ENCODE data around the gene ZNF148. TPM values are rescaled to one million over a fixed set of nuclear protein-coding genes. Genes with fewer than 3 reads are reported as not detected.

ZNF148 gene
- total RNA-seq, 2 experiments from 2014 or later = 30.3 to 37.7 TPM

- intact Hi-C loops (cut with DNase I, micrococcal nuclease) = loop anchor here (2.0 to 10.0 kb wide), 5 partner anchors 62 to 644 kb away; partner anchors contain the start of genes OSBPL11 (in 1 of the 2) and UMPS (in 1 of the 2)
- CTCF ChIA-PET = interaction anchor here (1.1 to 1.2 kb wide), 2 partner anchors 58 to 79 kb away, joined by 3 read pairs; no protein-coding TSS in a partner anchor
- Mint-ChIP-seq H3K27me3 (no peaks in the 10 kb centered on the region), H3K9me3 (ENCODE audit: low read depth) (no peaks in the 10 kb centered on the region), H3K4me3 (peak overlapping the region; percentile 92), H3K4me1 (peaks cover 41% of the 10 kb centered on the region), H3K36me3 (ENCODE audit: low read depth) (peaks cover 7% of the 10 kb centered on the region), H3K27ac (peak overlapping the region; percentile 78)
- ATAC-seq (peak; percentile 45), DNase-seq (peak; percentile 58)
- POLR2A ChIA-PET = interaction anchor here (1.2 to 1.4 kb wide), 2 partner anchors 11 to 18 kb away, joined by 8 to 10 read pairs; no protein-coding TSS in a partner anchor
These were observed 577 bp downstream of the ZNF148 start for GRCh38 chr3:125374501-125374995.

GRCh38 chr3:125367403-125368230, 7.5 kb downstream of the ZNF148 start:
- no peak overlapping the region for H3K4me3 Mint-ChIP-seq
- intact Hi-C loops (cut with DNase I, micrococcal nuclease) = no loop called here
- no peaks in the 10 kb centered on the region for H3K27me3 Mint-ChIP-seq
- H3K36me3 Mint-ChIP-seq (ENCODE audit: low read depth) = peaks cover 17% of the 10 kb centered on the region
- no peaks in the 10 kb centered on the region for H3K9me3 Mint-ChIP-seq (ENCODE audit: low read depth)
- no peak for ATAC-seq
- POLR2A ChIA-PET = interaction anchor here (0.5 kb wide), 1 partner anchor 74 kb away, joined by 3 read pairs; no protein-coding TSS in a partner anchor
- H3K4me1 Mint-ChIP-seq = peaks cover 63% of the 10 kb centered on the region
- H3K27ac Mint-ChIP-seq = no peak overlapping the region
- DNase-seq = no peak
- CTCF ChIA-PET = interaction anchor here (1.6 kb wide), 1 partner anchor 10 kb away, joined by 5 read pairs; no protein-coding TSS in a partner anchor

DNA sequence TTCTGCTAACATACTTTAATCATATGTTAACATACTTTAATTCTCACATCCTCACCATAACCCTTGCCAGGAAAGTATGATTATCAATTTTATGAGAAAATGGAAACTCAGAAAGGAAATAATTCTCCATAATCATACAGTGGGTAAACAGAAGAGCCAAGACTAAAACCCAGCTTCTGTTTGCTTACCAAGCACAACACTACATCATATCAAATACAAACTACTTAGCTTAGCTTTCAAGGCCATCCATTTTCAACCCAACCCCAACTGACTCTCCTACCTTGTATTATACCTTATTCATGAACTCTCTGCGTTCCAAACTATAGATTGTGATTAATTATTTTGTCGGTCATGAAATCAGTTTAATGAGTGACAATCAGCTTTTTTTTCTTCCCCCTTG, 9.0 kb downstream of the ZNF148 start:
- peaks cover 15% of the 10 kb centered on the region for H3K36me3 Mint-ChIP-seq (ENCODE audit: low read depth)
- no peaks in the 10 kb centered on the region for H3K9me3 Mint-ChIP-seq (ENCODE audit: low read depth)
- no peak for ATAC-seq
- POLR2A ChIA-PET = no interaction called here
- intact Hi-C loops (cut with DNase I, micrococcal nuclease) = no loop called here
- no peak overlapping the region for H3K4me3 Mint-ChIP-seq
- H3K27me3 Mint-ChIP-seq = no peaks in the 10 kb centered on the region
- DNase-seq = no peak
- H3K4me1 Mint-ChIP-seq = peaks cover 68% of the 10 kb centered on the region
- H3K27ac Mint-ChIP-seq = no peak overlapping the region
- CTCF ChIA-PET = interaction anchor here (0.7 to 1.2 kb wide), 3 partner anchors 10 to 33 kb away, joined by 3 read pairs; no protein-coding TSS in a partner anchor

GRCh38 chr3:125359700-125360099, 15.4 kb downstream of the ZNF148 start:
- ChIA-PET CTCF (interaction anchor here (0.6 kb wide), 1 partner anchor 26 kb away, joined by 3 read pairs; no protein-coding TSS in a partner anchor), POLR2A (no interaction called here)
- intact Hi-C loops (cut with DNase I, micrococcal nuclease) = loop anchor here (5.0 kb wide), 2 partner anchors 47 to 153 kb away; no protein-coding TSS in a partner anchor
- Mint-ChIP-seq H3K4me3 (no peak overlapping the region), H3K27me3 (no peaks in the 10 kb centered on the region), H3K27ac (peak overlapping the region; percentile 62), H3K4me1 (peaks cover 60% of the 10 kb centered on the region), H3K9me3 (ENCODE audit: low read depth) (peaks cover 2% of the 10 kb centered on the region), H3K36me3 (ENCODE audit: low read depth) (peaks cover 5% of the 10 kb centered on the region)
- ATAC-seq (no peak), DNase-seq (no peak)

DNA sequence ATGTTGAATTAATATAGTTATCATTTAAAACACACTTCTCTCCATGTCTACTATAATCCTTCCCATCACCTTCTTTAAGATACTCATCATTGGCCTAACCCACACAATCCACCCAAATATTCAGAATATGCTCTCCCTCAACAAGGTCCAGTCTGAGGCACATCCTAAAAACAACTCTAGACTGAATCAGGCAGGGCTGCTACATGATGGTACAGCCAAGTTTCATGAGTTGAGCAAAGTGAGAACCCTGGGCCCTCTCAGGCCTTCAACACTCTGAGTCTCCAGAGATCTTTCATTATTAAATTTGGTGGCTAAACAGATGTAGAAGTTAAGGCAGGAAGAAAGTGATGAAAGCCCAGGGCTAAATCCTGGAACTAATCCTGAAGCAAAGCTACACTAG, 16.2 kb downstream of the ZNF148 start:
- peaks cover 60% of the 10 kb centered on the region for H3K4me1 Mint-ChIP-seq
- intact Hi-C loops (cut with DNase I, micrococcal nuclease) = loop anchor here (5.0 kb wide), 2 partner anchors 47 to 153 kb away; no protein-coding TSS in a partner anchor
- no peaks in the 10 kb centered on the region for H3K27me3 Mint-ChIP-seq
- no peak overlapping the region for H3K4me3 Mint-ChIP-seq
- H3K9me3 Mint-ChIP-seq (ENCODE audit: low read depth) = peaks cover 2% of the 10 kb centered on the region
- ChIA-PET POLR2A (no interaction called here), CTCF (no interaction called here)
- H3K36me3 Mint-ChIP-seq (ENCODE audit: low read depth) = peaks cover 5% of the 10 kb centered on the region
- DNase-seq (no peak), ATAC-seq (no peak)
- peak overlapping the region; percentile 65 for H3K27ac Mint-ChIP-seq

GRCh38 chr3:125357837-125358236, 17.3 kb downstream of the ZNF148 start:
- Mint-ChIP-seq H3K36me3 (ENCODE audit: low read depth) (peaks cover 5% of the 10 kb centered on the region), H3K27me3 (no peaks in the 10 kb centered on the region), H3K4me3 (peak overlapping the region; percentile 74), H3K9me3 (ENCODE audit: low read depth) (peaks cover 2% of the 10 kb centered on the region), H3K4me1 (peaks cover 60% of the 10 kb centered on the region), H3K27ac (peak overlapping the region; percentile 84)
- ATAC-seq (no peak), DNase-seq (no peak)
- intact Hi-C loops (cut with DNase I, micrococcal nuclease) = loop anchor here (1.0 to 5.0 kb wide), 4 partner anchors 17 to 154 kb away; partner anchors contain the start of gene ZNF148 (in 2 of the 2)
- ChIA-PET POLR2A (interaction anchor here (0.6 kb wide), 1 partner anchor 298 kb away, joined by 4 read pairs; no protein-coding TSS in a partner anchor), CTCF (interaction anchor here (0.9 to 1.8 kb wide), 2 partner anchors 10 to 12 kb away, joined by 4 to 5 read pairs; no protein-coding TSS in a partner anchor)

DNA sequence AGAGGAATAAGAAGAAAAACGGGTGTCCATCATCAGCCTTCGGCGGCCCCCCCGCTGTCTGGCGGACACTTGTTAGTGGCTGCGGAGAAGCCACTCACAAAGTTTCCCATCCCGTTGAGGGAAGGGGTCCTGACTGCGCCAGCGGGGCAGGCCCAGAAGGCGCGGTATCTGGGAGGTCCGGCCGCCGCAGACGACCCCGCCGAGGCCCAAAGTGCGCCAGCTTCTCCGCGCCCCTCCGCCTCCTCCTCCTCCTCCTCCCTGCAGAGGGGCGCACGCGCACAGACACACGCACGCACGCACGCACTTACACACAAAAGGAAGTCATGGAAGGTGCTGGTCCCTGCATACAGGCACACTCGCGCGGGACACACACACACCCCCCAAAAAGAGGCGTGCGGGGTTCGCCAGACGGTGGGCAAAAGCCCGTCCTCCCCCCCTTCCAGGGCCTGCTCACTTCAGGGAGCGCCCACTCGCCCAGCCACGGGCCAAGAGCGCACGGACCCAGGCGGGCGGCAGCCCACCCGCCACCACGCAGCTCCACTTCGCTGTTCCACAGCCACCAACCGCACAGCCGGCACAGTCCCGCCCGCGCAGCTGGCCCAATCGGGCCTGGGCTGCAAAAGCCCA, 18.0 kb downstream of the ZNF148 start:
- intact Hi-C loops (cut with DNase I, micrococcal nuclease) = loop anchor here (1.0 to 5.0 kb wide), 4 partner anchors 18 to 155 kb away; partner anchors contain the start of gene ZNF148 (in 2 of the 2)
- H3K4me3 Mint-ChIP-seq = peak overlapping the region; percentile 74
- DNase-seq = peak; percentile 80
- ChIA-PET CTCF (interaction anchor here (0.9 to 1.8 kb wide), 2 partner anchors 10 to 12 kb away, joined by 4 to 5 read pairs; no protein-coding TSS in a partner anchor), POLR2A (interaction anchor here (0.7 to 0.9 kb wide), 2 partner anchors 18 to 1715 kb away, joined by 3 to 10 read pairs; partner anchors contain the start of gene ZNF148)
- H3K36me3 Mint-ChIP-seq (ENCODE audit: low read depth) = peaks cover 5% of the 10 kb centered on the region
- peak; percentile 95 for ATAC-seq
- H3K27ac Mint-ChIP-seq = peak overlapping the region; percentile 84
- H3K27me3 Mint-ChIP-seq = no peaks in the 10 kb centered on the region
- H3K4me1 Mint-ChIP-seq = peaks cover 60% of the 10 kb centered on the region
- H3K9me3 Mint-ChIP-seq (ENCODE audit: low read depth) = peaks cover 2% of the 10 kb centered on the region

DNA sequence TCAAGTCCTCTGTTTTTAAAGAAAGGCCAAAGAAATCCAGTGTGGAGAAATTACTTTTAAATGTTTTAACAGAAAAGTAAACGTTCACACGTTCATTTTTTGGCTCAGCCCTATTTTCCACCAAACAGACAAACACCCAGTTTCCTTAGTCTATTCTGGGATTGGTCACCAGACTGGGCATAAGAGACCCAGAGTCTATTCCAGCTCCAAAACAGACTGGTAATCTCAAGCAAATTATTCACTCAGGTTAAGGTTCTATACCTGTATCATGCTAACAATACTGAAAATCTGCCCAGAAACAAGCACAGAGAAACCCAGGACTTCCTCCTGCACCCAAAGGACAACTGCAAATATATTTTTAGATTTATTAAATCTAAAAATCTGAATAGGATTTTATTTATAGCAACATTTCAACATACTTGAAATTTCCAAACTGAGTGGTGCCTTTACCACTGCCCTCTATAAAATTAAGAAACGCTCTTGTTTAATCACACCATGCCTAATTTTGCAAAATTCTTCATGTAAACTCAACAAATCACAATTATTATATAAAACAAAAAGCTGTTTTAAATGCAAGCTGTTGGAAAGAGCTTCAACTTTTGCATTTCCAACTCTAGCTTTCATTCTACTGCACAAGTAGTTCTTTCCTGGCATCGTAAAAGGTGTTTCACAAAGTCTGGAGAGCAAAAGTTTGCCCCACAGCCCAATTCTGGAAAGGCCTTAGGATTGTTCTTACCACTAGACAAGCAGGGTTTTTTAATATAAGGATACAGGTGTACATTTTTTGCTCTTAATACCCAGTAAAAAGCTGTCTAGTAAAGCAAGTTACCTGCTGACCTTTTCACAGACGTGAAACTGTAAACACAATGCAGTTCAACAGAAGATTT, 18.7 kb downstream of the ZNF148 start:
- Mint-ChIP-seq H3K4me1 (peaks cover 63% of the 10 kb centered on the region), H3K27ac (peak overlapping the region; percentile 82), H3K27me3 (no peaks in the 10 kb centered on the region), H3K4me3 (peak overlapping the region; percentile 74), H3K9me3 (ENCODE audit: low read depth) (peaks cover 2% of the 10 kb centered on the region), H3K36me3 (ENCODE audit: low read depth) (peaks cover 12% of the 10 kb centered on the region)
- intact Hi-C loops (cut with DNase I, micrococcal nuclease) = loop anchor here (1.0 to 5.0 kb wide), 4 partner anchors 19 to 156 kb away; partner anchors contain the start of gene ZNF148 (in 2 of the 2)
- CTCF ChIA-PET = interaction anchor here (0.6 kb wide), 1 partner anchor 408 kb away, joined by 3 read pairs; no protein-coding TSS in a partner anchor
- ATAC-seq (no peak), DNase-seq (no peak)
- POLR2A ChIA-PET = interaction anchor here (0.7 to 0.9 kb wide), 2 partner anchors 19 to 1714 kb away, joined by 3 to 10 read pairs; partner anchors contain the start of gene ZNF148

DNA sequence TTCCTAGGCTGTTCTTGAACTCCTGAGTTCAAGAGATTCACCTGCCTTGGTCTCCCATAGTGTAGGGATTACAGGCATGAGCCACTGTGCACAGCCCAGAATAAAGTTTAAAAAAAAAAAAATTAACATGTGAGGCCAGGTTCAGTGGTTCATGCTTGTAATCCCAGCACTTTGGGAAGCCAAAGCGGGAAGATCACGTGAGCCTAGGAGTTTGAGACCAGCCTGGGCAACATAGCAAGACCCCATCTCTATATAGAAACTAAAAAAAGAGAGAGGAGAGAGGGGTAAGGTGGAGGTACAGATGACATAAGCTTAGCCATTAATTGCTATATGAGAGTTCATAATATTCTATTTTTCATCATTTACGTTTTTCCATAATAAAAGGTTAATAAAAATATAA, 21.5 kb downstream of the ZNF148 start:
- Mint-ChIP-seq H3K36me3 (ENCODE audit: low read depth) (peaks cover 29% of the 10 kb centered on the region), H3K27me3 (no peaks in the 10 kb centered on the region), H3K4me1 (peaks cover 64% of the 10 kb centered on the region), H3K9me3 (ENCODE audit: low read depth) (no peaks in the 10 kb centered on the region), H3K27ac (no peak overlapping the region), H3K4me3 (no peak overlapping the region)
- POLR2A ChIA-PET = interaction anchor here (0.6 kb wide), 1 partner anchor 39 kb away, joined by 3 read pairs; no protein-coding TSS in a partner anchor
- intact Hi-C loops (cut with DNase I, micrococcal nuclease) = no loop called here
- DNase-seq (no peak), ATAC-seq (no peak)
- CTCF ChIA-PET = no interaction called here

- Mint-ChIP-seq H3K9me3 (ENCODE audit: low read depth) (no peaks in the 10 kb centered on the region), H3K36me3 (ENCODE audit: low read depth) (peaks cover 31% of the 10 kb centered on the region), H3K27me3 (no peaks in the 10 kb centered on the region), H3K27ac (peak overlapping the region; percentile 44), H3K4me1 (peaks cover 66% of the 10 kb centered on the region), H3K4me3 (no peak overlapping the region)
- CTCF ChIA-PET = interaction anchor here (0.7 kb wide), 1 partner anchor 374 kb away, joined by 4 read pairs; no protein-coding TSS in a partner anchor
- no peak for DNase-seq
- intact Hi-C loops (cut with DNase I, micrococcal nuclease) = no loop called here
- no peak for ATAC-seq
- POLR2A ChIA-PET = no interaction called here
These were observed 22.0 kb downstream of the ZNF148 start for GRCh38 chr3:125353128-125353527.
